NCI-H524 (cell line): ENCODE measurements around the gene RGMA.
A peak's percentile ranks its signal among the peaks of the same experiment; 100 is the strongest.

Source experiments
- DNase-seq, 2 experiments: peaks; one replicate each; lab custom pipeline; 2025; lab: John Stamatoyannopoulos, UW

Gene RGMA

DNA sequence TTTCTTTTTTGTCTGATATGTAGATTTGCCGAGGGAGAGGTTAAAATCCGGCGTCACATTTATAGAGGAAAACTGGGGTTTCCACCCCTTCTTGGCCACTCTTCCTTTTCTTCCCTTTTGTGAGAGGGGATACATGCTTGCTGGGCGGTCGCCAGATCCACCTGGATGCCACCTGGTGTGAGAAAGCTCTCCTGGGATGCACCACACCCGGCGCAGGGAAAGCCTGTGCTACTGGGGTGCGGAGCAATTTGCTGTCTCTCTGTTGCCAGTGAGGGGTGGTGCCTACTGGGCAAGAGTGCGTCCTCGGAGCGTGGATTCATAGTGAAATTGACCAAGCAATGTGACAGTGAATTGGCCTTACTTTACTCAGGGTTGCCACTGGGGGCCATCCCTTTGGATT lies 2.5 kb upstream of the RGMA start:
- DNase-seq: no peak

- DNase-seq: peak in 1 of 2 experiments; percentile 29
Measured at GRCh38 chr15:93089727-93090305, 805 bp upstream of the RGMA start.

DNA sequence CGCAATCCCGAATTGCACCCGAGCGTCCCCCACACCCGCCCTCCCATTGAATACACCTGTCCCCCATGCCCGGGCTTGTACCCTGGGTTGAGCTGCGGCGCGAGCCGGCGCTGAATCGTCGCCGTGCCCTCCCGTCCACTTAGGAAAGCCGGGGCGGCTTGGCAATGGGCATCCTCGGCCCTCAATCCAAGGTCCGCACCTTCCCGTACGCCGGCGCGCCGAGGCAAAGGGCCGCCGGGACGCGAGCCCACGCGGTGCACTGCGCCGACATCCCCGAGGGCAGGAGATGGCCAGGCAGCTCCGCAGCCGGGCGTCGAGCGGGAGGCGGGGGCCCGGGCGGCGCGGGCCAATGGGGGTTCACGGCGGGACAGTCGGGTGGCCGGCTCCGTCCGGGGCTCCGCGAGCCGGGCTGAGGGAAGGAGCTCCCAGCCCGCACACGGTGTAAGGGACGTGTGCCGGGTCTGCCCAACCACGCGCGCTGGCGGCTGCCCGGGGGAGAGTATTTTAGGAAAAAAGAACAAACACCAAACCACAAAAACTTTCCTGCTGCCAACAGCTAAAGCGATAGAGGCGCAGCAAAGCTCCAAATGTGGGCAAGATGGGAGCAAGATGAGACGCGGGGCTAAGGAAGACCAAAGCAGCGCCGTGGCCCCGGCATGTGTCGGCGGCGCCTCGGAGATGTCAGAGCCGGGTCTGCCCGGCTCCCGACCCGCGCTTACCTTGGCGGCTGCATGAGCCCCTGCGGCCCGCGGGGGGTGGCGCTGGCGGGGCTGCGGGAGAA lies 621 bp downstream of the RGMA start:
- peak in 1 of 2 experiments; percentile 57 for DNase-seq

- DNase-seq: peak; percentile 62 to 81
Measured at GRCh38 chr15:93087825-93088199, 1.2 kb downstream of the RGMA start.

- DNase-seq: no peak
Measured at GRCh38 chr15:93086791-93087190, 2.2 kb downstream of the RGMA start.

DNA sequence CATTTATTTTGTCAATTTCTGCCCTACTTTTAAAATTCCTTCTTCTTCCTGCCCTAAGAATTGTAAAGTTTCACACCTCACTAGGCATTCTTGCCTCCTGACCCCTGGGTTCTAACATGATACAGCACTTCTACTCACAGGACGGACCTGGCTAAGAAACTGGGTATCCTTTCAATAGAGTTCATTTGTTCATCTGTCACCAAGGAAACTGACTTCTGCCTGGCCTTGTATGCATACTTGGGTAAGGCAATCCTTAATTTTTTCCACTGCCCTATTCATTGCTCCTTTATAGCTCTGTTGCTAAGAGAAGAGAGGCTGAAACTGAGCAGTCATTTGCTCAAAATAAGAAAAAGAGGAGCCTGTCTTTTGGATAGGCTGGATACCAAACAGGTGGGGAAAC lies 3.3 kb downstream of the RGMA start:
- DNase-seq: no peak

- no peak for DNase-seq
Measured at GRCh38 chr15:93082861-93083260, 6.2 kb downstream of the RGMA start.

DNA sequence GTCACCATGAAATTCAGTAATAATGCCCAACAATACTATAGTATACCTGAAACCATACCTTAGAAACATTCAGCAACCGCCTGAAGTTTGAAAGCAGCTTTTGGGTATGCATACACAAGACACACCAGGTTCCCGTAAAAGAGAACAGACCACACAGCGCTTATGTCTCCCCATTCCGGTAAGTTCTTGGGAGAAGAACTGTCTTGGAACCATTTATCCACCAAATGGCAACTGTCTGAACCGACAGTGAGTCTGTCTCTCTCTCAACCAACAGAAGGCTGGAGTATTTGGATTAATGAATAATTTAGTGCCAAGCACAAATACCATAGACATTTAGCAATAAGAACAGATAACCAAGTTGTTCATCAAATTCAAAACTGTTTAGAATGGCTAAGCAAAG lies 7.6 kb downstream of the RGMA start:
- no peak for DNase-seq

GRCh38 chr15:93080451-93080850 lies 8.6 kb downstream of the RGMA start:
- no peak for DNase-seq

GRCh38 chr15:93076875-93077274 lies 12.1 kb downstream of the RGMA start:
- DNase-seq: no peak

DNA sequence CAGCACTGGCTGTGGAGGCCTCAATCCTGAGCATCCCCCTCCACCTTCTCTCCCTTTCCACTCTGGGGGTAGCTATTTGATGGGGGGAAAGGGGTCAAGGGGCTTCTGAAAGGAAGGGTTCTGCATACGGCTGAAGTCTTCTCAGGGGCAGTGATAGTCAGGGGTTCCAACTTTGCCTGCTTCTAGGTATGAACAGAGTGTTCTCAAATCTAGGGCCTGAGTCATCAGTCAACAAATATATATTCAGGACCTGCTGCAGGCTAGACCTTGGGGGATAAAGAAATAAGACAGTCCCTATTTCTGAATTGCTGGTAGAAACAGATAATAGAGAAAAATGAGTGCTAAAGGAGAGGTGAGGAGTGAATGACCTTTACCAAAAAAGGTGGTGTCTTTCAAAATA lies 12.8 kb downstream of the RGMA start:
- DNase-seq: no peak

DNA sequence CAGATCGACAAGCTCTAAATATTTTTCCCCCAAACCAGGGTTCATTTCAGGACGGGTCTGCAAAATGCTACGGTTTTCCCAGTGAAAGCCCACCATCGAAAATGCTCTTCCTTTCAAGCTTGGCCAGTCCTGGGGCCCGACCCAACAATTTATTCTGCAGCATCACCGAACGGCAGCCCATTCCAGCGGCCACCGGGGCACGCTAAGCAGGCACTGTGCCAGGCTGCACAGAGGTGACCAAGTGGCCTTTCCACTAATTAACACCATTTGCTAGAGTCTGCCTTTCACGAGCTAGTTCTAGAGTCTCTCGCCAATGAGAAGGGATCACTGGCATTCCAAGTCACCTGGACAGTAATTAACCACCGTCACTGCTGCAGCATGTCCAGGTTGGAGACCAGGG lies 14.4 kb downstream of the RGMA start:
- DNase-seq: no peak

- no peak for DNase-seq
Measured at GRCh38 chr15:93073465-93073952, 15.5 kb downstream of the RGMA start.

- DNase-seq: peak; percentile 61 to 70
Measured at GRCh38 chr15:93072411-93073394, 16.3 kb downstream of the RGMA start.

- peak in 1 of 2 experiments; percentile 13 for DNase-seq
Measured at GRCh38 chr15:93072011-93072410, 17.0 kb downstream of the RGMA start.

DNA sequence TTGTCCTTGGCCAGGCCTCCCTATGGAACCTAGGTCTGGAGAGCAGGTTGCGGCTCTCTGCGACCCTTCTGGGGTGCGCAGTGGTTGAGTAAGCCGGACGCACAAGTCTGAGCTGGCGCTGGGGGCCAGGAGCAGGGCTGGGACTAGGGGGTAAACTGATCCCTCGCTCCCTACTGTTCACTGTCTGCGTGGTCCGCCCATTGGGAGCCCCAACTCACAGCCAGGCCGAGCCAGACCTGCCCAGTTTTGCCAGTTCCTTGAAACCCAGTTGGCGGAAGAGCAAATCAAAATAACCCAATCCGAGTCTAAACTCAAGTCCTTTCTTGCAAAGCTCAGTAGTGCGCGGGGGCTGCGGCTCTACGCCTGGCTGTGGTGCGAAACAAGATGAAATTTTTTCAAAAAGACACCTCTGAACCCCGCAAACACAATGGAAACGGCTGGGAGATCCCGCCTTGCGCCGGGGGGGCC lies 17.5 kb downstream of the RGMA start:
- no peak for DNase-seq

GRCh38 chr15:93070551-93071296 lies 18.3 kb downstream of the RGMA start:
- DNase-seq: no peak

DNA sequence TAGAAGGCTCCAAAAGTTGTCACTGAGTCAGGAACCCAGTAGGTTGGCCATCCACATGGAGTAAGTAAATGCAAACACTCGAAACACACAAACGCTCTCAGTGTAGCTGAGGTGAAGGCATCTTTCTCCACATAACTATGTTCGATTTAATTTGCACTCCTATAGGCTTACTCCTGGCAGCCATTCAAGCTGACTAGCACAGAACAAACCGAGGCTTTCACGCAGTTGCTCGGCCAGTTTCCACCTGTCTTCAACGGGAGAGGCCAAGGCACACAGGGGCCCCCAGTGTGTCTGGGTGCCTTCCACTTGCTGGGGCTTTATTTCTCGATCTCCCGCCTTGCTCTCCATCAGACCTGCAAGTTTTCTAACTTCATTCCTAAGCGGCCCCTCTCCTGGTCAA lies 18.9 kb downstream of the RGMA start:
- DNase-seq: no peak

- no peak for DNase-seq
Measured at GRCh38 chr15:93068581-93069199, 20.3 kb downstream of the RGMA start.

GRCh38 chr15:93067649-93068085 lies 21.3 kb downstream of the RGMA start:
- DNase-seq: no peak
